ENCODE results near the gene NRXN3.
"Not testable (repeated sequence)": the region's sequence is repeated elsewhere in the genome, so short reads cannot be mapped to it uniquely, and the experiment has no call there.

The NRXN3 gene

GRCh38 chr14:79096811-79097210 lies 926.6 kb downstream of the NRXN3 start:
- no peak for DNase-seq

- DNase-seq, result no peak
These were observed 928.2 kb downstream of the NRXN3 start for GRCh38 chr14:79098324-79098723.

- DNase-seq, result no peak
These were observed 930.4 kb downstream of the NRXN3 start for GRCh38 chr14:79100578-79100977.

- DNase-seq, result no peak
These were observed 931.2 kb downstream of the NRXN3 start for GRCh38 chr14:79101388-79101787.

- no peak for DNase-seq
These were observed 933.6 kb downstream of the NRXN3 start for GRCh38 chr14:79103764-79104163.

- DNase-seq, result not testable (repeated sequence)
These were observed 940.4 kb downstream of the NRXN3 start for GRCh38 chr14:79110564-79110963.

- DNase-seq, result no peak
These were observed 941.9 kb downstream of the NRXN3 start for GRCh38 chr14:79111987-79112501.

DNA sequence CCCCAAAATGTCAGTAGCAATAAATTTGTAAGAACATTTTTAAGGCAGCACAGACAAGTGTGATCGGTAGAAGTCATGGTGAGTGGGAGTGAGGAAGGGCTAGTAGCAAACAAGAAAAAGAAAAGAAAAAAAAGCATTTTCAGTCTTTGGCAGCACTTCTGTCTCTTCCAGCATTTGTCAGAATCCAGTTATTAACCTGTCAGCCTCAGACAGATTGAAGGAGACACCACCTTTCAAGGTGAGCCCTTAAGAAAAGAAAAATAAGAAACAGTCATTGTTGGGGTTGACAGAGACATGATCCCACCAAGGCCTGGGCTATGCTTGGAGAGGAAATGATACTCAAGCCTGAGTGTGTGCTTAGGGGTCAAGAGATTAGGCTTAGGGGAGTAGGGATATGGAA lies 947.4 kb downstream of the NRXN3 start:
- no peak for DNase-seq

GRCh38 chr14:79118291-79118690 lies 948.1 kb downstream of the NRXN3 start:
- no peak for DNase-seq

DNA sequence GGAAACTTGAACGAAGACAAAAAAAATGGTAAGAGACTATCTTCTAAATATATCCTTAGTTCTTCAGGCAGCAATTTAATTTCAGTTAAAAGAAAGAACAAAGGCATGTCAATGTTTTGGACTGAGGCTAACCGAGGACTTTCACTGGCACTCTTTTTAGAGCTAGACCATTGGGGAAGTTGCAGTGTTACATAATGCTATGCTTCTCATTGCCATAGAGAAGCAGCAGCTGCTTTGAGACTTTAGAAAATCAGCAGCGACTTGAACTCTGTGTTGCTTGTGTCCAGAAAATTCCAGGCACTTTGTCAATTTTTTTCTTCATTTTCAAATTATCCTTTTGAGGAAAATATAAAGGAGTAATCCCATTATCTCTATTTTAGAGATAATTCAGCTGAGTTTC lies 964.2 kb downstream of the NRXN3 start:
- DNase-seq, result no peak

DNA sequence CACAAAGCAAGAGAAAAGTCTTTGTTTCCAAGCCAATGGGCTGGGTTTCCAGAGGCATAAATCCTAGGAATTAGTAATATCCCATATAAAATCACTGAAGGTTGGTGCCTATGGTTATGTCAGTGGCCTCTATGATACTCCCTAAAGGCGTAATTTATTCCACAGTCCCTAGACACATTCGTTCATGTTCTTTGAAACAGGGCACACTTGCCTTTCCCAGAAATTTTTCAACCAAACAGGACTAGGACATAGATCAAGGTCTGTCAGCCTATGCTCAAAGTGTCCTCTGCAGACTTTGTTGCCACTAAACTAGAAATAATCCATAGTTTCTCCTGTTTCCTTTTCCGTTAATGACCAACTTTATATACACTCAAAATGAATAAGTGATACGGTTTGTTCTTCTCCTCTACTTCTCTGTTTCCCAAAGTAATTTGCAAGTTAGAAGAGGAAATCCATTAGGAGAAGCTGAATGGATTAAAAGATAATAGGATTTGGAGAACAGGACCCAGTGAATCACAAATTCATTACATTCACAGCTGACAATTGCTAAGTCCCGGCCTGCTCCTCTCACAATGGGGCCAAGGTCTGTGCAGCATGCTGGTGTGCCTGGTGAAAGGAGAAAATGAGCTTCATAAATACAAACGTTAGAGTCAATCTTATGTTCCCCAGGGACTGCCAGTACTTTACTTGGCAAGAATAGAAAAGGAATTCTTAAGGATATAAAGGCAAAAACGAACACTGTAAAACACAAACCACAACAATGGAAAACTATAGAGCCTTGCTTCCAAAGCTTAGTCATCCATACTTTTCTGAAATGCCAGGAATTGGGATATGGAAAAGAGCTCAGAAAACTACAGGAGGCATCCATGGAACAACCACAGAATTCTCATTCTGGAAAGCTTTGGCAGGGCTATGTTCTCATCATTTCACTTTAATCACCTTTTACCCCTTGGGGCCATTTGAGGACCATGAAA lies 966.2 kb downstream of the NRXN3 start:
- DNase-seq, result no peak

GRCh38 chr14:79137045-79137430 lies 966.9 kb downstream of the NRXN3 start:
- no peak for DNase-seq

- no peak for DNase-seq
These were observed 967.7 kb downstream of the NRXN3 start for GRCh38 chr14:79137836-79138235.

- no peak for DNase-seq
These were observed 974.7 kb downstream of the NRXN3 start for GRCh38 chr14:79144896-79145295.

- no peak for DNase-seq
These were observed 980.1 kb downstream of the NRXN3 start for GRCh38 chr14:79150226-79150625.

DNA sequence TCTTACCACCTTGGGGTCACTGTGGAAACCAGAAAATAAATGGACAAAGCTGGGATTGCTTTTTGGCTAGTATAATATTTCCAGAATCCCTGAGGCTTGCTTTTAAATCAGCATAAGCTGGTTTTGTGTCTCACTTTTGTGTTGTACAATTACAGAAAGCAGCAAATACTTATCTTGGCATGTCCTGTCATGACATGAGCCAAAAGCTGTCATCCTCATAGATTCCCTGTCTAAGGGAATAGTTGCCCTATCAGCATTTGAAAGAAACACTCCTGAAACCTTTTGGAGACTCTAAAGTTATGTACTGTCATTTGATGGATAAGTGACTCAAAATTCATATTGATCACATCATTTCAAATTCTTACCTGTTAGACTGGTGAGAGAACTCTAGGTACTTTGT lies 987.2 kb downstream of the NRXN3 start:
- DNase-seq, result no peak

DNA sequence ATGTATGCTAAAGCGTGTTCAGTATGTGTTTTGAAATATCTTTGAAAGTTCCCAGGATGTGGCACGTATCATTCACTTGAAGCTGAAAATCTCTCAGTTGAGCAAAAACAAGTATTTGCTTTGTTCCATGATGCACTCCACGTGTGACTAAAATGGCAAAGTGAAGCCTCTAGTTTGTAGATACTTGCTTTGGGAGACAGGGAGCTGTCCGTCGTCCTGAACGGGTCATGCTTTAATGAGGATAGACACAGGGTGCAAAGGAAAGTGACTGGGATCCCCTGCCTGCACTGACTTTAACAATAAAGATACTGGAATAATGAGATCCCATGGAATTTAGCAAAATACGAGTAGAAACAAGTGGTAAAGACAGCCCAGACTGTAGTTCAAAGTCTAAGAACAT lies 991.4 kb downstream of the NRXN3 start:
- DNase-seq, result no peak

- no peak for DNase-seq
These were observed 992.7 kb downstream of the NRXN3 start for GRCh38 chr14:79162833-79163232.

DNA sequence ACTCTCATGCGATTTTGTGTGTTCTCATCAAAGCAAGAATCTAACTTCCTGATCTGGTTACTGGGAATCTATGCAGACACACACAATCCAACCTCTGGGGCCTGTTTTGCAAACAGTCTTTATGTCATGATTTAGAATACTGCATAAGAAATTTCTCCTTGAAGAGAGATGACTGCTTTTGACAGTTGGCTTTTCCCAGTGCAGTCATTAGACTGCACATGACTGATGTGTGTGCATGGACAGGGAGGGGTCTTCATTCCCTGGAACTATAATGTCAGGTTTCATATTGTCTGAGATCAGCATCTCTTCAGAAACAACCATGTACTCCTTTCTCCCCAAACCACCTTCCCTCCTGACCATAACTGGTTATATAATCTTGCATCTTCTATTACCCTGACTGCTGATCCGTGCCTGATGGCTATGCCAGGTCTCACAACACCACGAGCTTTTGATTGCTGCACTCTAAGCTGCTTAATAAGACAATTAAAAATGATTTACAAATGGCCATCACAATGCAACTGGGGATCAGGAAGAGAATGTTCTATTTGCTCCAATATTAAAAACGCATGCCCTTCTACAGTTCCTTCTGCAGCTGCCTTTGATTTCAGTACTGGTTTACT lies 995.4 kb downstream of the NRXN3 start:
- DNase-seq, result no peak

DNA sequence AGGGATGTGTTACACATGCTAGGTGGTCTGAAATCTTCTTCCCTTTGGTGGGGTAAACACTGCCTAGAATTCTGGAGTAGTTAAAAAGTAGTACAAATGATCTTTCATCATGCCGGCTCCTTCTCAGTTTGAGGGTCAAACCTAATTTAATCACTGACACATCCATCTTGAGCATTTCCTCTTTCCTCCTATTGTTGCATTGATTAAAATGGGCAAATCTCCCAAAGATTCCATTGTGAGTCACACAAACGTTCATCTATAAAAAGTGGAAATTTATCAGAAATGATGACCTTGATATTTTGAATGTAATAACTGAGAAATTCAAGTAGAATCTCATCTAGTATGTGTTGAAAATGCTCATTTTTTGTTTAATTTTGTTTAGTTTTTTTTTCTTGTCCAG lies 996.0 kb downstream of the NRXN3 start:
- DNase-seq, result no peak

GRCh38 chr14:79167957-79168356 lies 997.8 kb downstream of the NRXN3 start:
- DNase-seq, result no peak

- DNase-seq, result no peak
These were observed 1005.5 kb downstream of the NRXN3 start for GRCh38 chr14:79175671-79176070.

DNA sequence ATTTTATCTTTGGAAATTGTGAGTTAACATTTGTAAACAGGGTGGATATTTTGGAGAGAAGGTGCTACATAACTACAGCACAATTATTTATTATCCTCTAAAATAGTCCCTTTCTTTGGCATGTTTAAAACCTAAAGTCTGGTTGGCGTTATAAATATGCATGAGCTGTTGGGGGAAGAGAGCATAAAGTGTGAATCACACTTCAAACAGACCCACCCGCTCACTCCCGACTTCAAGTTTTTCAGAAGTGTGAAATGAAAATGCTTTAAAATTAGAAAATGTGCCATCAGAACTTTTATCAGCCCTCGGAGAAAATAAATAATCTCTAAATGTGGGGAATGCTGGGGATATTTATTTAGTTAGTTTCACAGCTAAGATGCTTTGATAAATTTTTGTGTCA lies 1006.9 kb downstream of the NRXN3 start:
- no peak for DNase-seq

DNA sequence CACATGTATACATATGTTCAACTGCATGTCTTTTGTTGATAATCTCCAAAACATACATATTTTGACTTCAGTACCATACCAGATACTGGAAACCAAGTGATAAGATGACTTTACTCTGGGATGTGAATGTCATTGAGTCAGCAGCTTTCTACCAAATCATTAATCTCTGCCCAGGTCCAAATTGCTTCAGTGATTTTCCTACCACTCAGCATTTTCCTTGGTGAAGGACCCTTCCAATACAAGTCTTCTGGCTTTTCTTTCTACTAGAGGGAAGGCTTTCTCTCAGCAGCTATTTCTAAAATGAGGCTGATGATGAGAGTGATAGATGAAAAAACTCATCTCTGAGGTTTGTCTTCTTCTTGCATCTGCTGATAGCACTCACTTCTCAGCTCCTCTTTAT lies 1008.5 kb downstream of the NRXN3 start:
- no peak for DNase-seq
